Brain microvascular endothelial cell (primary cell): ENCODE data around the gene PGRMC2.
A peak's percentile ranks its signal among the peaks of the same experiment; 100 is the strongest.

Experiments
- DNase-seq: peaks from one replicate; pipeline ENCODE4 v3.0.0-alpha.2; 2020
- H3K27ac ChIP-seq: fragments of 250-450 bp; sonication (Bioruptor Pico); 2 replicates; pipeline ENCODE4 v1.5.1; 2020; ENCODE audit warnings: mild to moderate bottlenecking, moderate library complexity
- H3K27me3 ChIP-seq: fragments of 250-450 bp; sonication (Bioruptor Pico); replicated peaks from 2 replicates; pipeline ENCODE4 v1.5.1; 2020; ENCODE audit warnings: mild to moderate bottlenecking
- H3K36me3 ChIP-seq: fragments of 250-450 bp; sonication (Bioruptor Pico); replicated peaks from 2 replicates; pipeline ENCODE4 v1.5.1; 2020; ENCODE audit warnings: mild to moderate bottlenecking
- H3K4me3 ChIP-seq: 2 replicates; pipeline ENCODE4 v1.5.1; 2011; ENCODE audit warnings: low read depth, mild to moderate bottlenecking, control low read depth, low read length, moderate library complexity
- CTCF ChIP-seq: IDR thresholded peaks from 2 replicates; pipeline ENCODE4 v1.5.1; 2011; ENCODE audit warnings: low read depth, mild to moderate bottlenecking, moderate library complexity, low read length, control low read depth, inconsistent platforms; ENCODE audit errors: missing control alignments
- in situ Hi-C: cut with HindIII; loops from 2 replicates; pipeline ENCODE4 v1.10.0; 2017; ENCODE audit warnings: low sequenced_read_pairs, low pct_ligation_motif_present

The PGRMC2 gene

DNA sequence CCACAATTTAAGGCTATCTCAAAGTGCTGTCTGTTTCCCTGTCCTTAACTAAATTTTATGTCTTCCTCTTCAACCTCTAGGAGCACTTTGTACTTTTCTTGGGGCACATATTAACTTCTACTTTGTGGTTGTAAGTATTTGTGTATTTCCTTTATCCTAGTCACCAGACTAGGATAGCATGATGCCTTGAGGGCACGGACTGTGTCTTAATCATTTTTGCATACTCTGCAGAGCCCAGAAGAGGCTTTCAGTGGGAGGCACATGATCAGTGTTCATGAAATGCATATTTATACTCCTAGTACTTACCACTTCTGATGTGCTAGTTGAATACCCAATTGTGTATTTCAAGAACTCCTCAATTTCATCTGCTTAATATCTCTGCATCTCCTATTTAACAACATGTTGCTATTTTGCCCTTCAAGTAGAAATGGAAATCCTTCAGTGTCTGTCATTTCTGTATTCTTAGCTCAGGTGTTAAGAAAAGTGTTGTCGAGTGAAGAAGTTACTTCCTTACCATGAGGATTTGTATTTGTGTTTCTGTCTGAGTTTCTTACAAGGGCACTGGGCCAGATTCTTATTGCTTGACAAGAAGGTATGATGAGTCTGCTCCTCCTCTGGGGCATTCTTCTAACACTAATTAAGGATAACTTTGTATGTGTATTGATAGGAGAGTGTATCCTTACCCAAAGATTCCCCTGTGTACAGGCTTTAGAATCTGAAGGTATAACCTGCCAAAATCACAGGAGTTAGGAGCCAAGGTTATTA lies 28.3 kb upstream of the PGRMC2 start:
- Histone ChIP-seq H3K4me3 (no peak overlapping the region), H3K27me3 (no peaks in the 10 kb centered on the region), H3K27ac (no peak overlapping the region), H3K36me3 (no peaks in the 10 kb centered on the region)
- no peak for TF ChIP-seq CTCF
- in situ Hi-C loops, result no loop called here
- no peak for DNase-seq

GRCh38 chr4:128311659-128312403 lies 24.2 kb upstream of the PGRMC2 start:
- TF ChIP-seq CTCF, result no peak
- Histone ChIP-seq H3K27ac (no peak overlapping the region), H3K4me3 (no peak overlapping the region), H3K27me3 (no peaks in the 10 kb centered on the region), H3K36me3 (no peaks in the 10 kb centered on the region)
- in situ Hi-C loops, result no loop called here
- DNase-seq, result no peak

DNA sequence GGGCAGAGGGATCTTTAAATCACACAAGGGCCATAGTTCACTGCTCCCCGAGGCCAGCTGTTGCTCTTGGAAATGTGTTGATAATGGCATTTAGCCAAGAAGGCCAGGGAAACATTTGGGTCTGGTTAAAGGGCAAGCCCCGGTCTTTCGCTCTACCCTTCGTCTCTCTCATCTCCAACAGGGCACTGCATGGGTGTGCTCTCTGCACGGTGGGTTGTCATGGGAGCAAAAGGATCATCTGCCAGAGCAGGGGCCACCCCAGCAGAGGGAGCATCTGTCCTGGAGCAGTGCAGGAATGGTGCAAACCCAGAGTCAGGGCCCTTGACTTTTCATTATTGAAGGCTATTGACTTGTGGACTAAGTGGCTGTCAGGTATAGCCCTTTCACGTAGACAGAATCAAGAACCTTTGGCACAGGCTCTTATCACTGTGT lies 22.7 kb upstream of the PGRMC2 start:
- peak; percentile 64 for TF ChIP-seq CTCF
- DNase-seq, result no peak
- Histone ChIP-seq H3K27ac (no peak overlapping the region), H3K27me3 (no peaks in the 10 kb centered on the region), H3K4me3 (no peak overlapping the region), H3K36me3 (no peaks in the 10 kb centered on the region)
- in situ Hi-C loops, result no loop called here

GRCh38 chr4:128309585-128309984 lies 22.0 kb upstream of the PGRMC2 start:
- in situ Hi-C loops, result no loop called here
- Histone ChIP-seq H3K27ac (no peak overlapping the region), H3K36me3 (no peaks in the 10 kb centered on the region), H3K4me3 (no peak overlapping the region), H3K27me3 (no peaks in the 10 kb centered on the region)
- TF ChIP-seq CTCF, result no peak
- DNase-seq, result no peak

- DNase-seq, result no peak
- TF ChIP-seq CTCF, result no peak
- H3K27me3 ChIP-seq, result no peaks in the 10 kb centered on the region
- H3K4me3 ChIP-seq, result no peak overlapping the region
- H3K27ac ChIP-seq, result no peak overlapping the region
- in situ Hi-C loops, result no loop called here
- H3K36me3 ChIP-seq, result no peaks in the 10 kb centered on the region
Observed at GRCh38 chr4:128308986-128309385, 21.4 kb upstream of the PGRMC2 start.
